MM.1S (cell line): ENCODE data around the gene PLCH2.

Source experiments
- DNase-seq: peaks from one replicate; pipeline ENCODE4 v3.0.0-alpha.2; 2015
- H2AFZ ChIP-seq: fragments of 300-600 bp; sonication (generic); 2 replicates; pipeline ENCODE4 v1.6.0; 2016; ENCODE audit warnings: antibody characterized with exemption, low read length
- H3F3A ChIP-seq: fragments of 300-600 bp; sonication (generic); 2 replicates; pipeline ENCODE4 v1.6.1; 2016; ENCODE audit warnings: mild to moderate bottlenecking, antibody characterized with exemption, low read length, moderate library complexity, mixed read lengths; ENCODE audit not compliant: insufficient read depth
- H3K27ac ChIP-seq: fragments of 300-600 bp; sonication (generic); 2 replicates; pipeline ENCODE4 v1.5.1; 2016; ENCODE audit warnings: mild to moderate bottlenecking, low read length
- H3K27me3 ChIP-seq: fragments of 300-600 bp; sonication (generic); replicated peaks from 2 replicates; pipeline ENCODE4 v1.6.0; 2016; ENCODE audit warnings: low read length; ENCODE audit not compliant: insufficient read depth
- H3K36me3 ChIP-seq: fragments of 300-600 bp; sonication (generic); replicated peaks from 2 replicates; pipeline ENCODE4 v1.6.1; 2016; ENCODE audit warnings: mild to moderate bottlenecking, low read length, mixed read lengths; ENCODE audit not compliant: insufficient read depth
- H3K4me1 ChIP-seq: fragments of 300-600 bp; sonication (generic); 2 replicates; pipeline ENCODE4 v1.6.1; 2016; ENCODE audit warnings: low read length, mixed read lengths
- H3K4me2 ChIP-seq: fragments of 300-600 bp; sonication (generic); 2 replicates; pipeline ENCODE4 v1.6.0; 2016; ENCODE audit warnings: low read depth, low read length
- H3K4me3 ChIP-seq: fragments of 300-600 bp; sonication (generic); 2 replicates; pipeline ENCODE4 v1.5.1; 2016; ENCODE audit warnings: low read length, mixed read lengths
- H3K79me2 ChIP-seq: fragments of 300-600 bp; sonication (generic); 2 replicates; pipeline ENCODE4 v1.6.1; 2016; ENCODE audit warnings: mixed run types, low read length, mixed read lengths
- H3K9ac ChIP-seq: fragments of 300-600 bp; sonication (generic); 2 replicates; pipeline ENCODE4 v1.6.1; 2016; ENCODE audit warnings: low read length, mixed read lengths
- H3K9me2 ChIP-seq: fragments of 300-600 bp; sonication (generic); replicated peaks from 2 replicates; pipeline ENCODE4 v1.6.1; 2016; ENCODE audit warnings: mild to moderate bottlenecking, low read length, mixed read lengths; ENCODE audit not compliant: insufficient read depth
- H3K9me3 ChIP-seq: fragments of 300-600 bp; sonication (generic); replicated peaks from 2 replicates; pipeline ENCODE4 v1.6.1; 2016; ENCODE audit warnings: mild to moderate bottlenecking, low read length, mixed read lengths; ENCODE audit not compliant: insufficient read depth
- H4K20me1 ChIP-seq: fragments of 300-600 bp; sonication (generic); 2 replicates; pipeline ENCODE4 v1.6.1; 2016; ENCODE audit warnings: mild to moderate bottlenecking, low read length, moderate library complexity, mixed read lengths; ENCODE audit not compliant: insufficient read depth
- CTCF ChIP-seq: fragments of 300-600 bp; sonication (generic); IDR thresholded peaks from 2 replicates; pipeline ENCODE4 v1.5.1; 2016; ENCODE audit warnings: antibody characterized with exemption, low read length, mixed read lengths
- EZH2 ChIP-seq: fragments of 300-600 bp; sonication (generic); optimal IDR thresholded peaks from 2 replicates; pipeline ENCODE3; 2017; ENCODE audit warnings: low read depth, mild to moderate bottlenecking, antibody characterized with exemption, low read length, mixed read lengths
- EZH2phosphoT487 ChIP-seq: fragments of 300-600 bp; sonication (generic); IDR thresholded peaks from 2 replicates; pipeline ENCODE4 v1.6.1; 2018; ENCODE audit warnings: antibody characterized with exemption, low read length

PLCH2 gene

GRCh38 chr1:2435746-2436355, 40.2 kb upstream of the PLCH2 start:
- Histone ChIP-seq H3K27me3 (peaks cover 73% of the 10 kb centered on the region), H3K4me1 (peaks cover 12% of the 10 kb centered on the region), H3K4me3 (no peak overlapping the region), H3K79me2 (no peaks in the 10 kb centered on the region), H3K36me3 (no peaks in the 10 kb centered on the region), H3K9me2 (no peaks in the 10 kb centered on the region), H3K9ac (no peak overlapping the region), H3K27ac (no peak overlapping the region), H2AFZ (no peak overlapping the region), H3F3A (no peaks in the 10 kb centered on the region), H3K9me3 (no peaks in the 10 kb centered on the region), H3K4me2 (no peak overlapping the region), H4K20me1 (no peaks in the 10 kb centered on the region)
- DNase-seq: no peak
- TF ChIP-seq EZH2phosphoT487 (no peak), EZH2 (no peak), CTCF (no peak)

- Histone ChIP-seq H2AFZ (no peak overlapping the region), H3K36me3 (no peaks in the 10 kb centered on the region), H3K27ac (no peak overlapping the region), H3K27me3 (peaks cover 73% of the 10 kb centered on the region), H3K4me2 (no peak overlapping the region), H3K4me3 (no peak overlapping the region), H3K4me1 (peaks cover 12% of the 10 kb centered on the region), H3K9me2 (no peaks in the 10 kb centered on the region), H3K79me2 (no peaks in the 10 kb centered on the region), H3K9ac (no peak overlapping the region), H3K9me3 (no peaks in the 10 kb centered on the region), H3F3A (no peaks in the 10 kb centered on the region), H4K20me1 (no peaks in the 10 kb centered on the region)
- TF ChIP-seq CTCF (no peak), EZH2phosphoT487 (no peak), EZH2 (no peak)
- DNase-seq: no peak
Measured at GRCh38 chr1:2436876-2437275, 39.2 kb upstream of the PLCH2 start.

GRCh38 chr1:2437617-2438016, 38.5 kb upstream of the PLCH2 start:
- Histone ChIP-seq H2AFZ (no peak overlapping the region), H3F3A (no peaks in the 10 kb centered on the region), H3K27me3 (peaks cover 73% of the 10 kb centered on the region), H3K4me3 (no peak overlapping the region), H3K4me1 (peaks cover 12% of the 10 kb centered on the region), H3K27ac (no peak overlapping the region), H3K9me3 (no peaks in the 10 kb centered on the region), H3K9ac (no peak overlapping the region), H3K4me2 (no peak overlapping the region), H3K9me2 (no peaks in the 10 kb centered on the region), H3K79me2 (no peaks in the 10 kb centered on the region), H4K20me1 (no peaks in the 10 kb centered on the region), H3K36me3 (no peaks in the 10 kb centered on the region)
- DNase-seq: no peak
- TF ChIP-seq CTCF: no peak
- TF ChIP-seq EZH2phosphoT487: no peak
- no peak for TF ChIP-seq EZH2

- Histone ChIP-seq H3K9ac (no peak overlapping the region), H3K36me3 (no peaks in the 10 kb centered on the region), H4K20me1 (no peaks in the 10 kb centered on the region), H3K9me3 (no peaks in the 10 kb centered on the region), H3K79me2 (no peaks in the 10 kb centered on the region), H3K9me2 (no peaks in the 10 kb centered on the region), H2AFZ (no peak overlapping the region), H3K4me1 (peaks cover 12% of the 10 kb centered on the region), H3K4me3 (no peak overlapping the region), H3F3A (no peaks in the 10 kb centered on the region), H3K4me2 (no peak overlapping the region), H3K27ac (no peak overlapping the region), H3K27me3 (peaks cover 73% of the 10 kb centered on the region)
- TF ChIP-seq EZH2phosphoT487 (no peak), CTCF (no peak), EZH2 (no peak)
- DNase-seq: no peak
Measured at GRCh38 chr1:2438038-2438437, 38.1 kb upstream of the PLCH2 start.
